Measurements from ENCODE around the gene ZCCHC7. TPM values are rescaled to one million over a fixed set of nuclear protein-coding genes. Genes with fewer than 3 reads are reported as not detected.

Gene ZCCHC7
- total RNA-seq, 1 experiment from 2014 or later = 17.1 TPM

- DNase-seq (ENCODE audit: low read depth) = no peak
Measured at GRCh38 chr9:37248651-37249163, 128.3 kb downstream of the ZCCHC7 start.

GRCh38 chr9:37251452-37251851 lies 131.1 kb downstream of the ZCCHC7 start:
- DNase-seq (ENCODE audit: low read depth) = no peak

- DNase-seq (ENCODE audit: low read depth) = no peak
Measured at GRCh38 chr9:37253377-37253937, 133.1 kb downstream of the ZCCHC7 start.

GRCh38 chr9:37255187-37255586 lies 134.8 kb downstream of the ZCCHC7 start:
- DNase-seq (ENCODE audit: low read depth) = no peak

- no peak for DNase-seq (ENCODE audit: low read depth)
Measured at GRCh38 chr9:37255944-37256862, 135.8 kb downstream of the ZCCHC7 start.

- no peak for DNase-seq (ENCODE audit: low read depth)
Measured at GRCh38 chr9:37259951-37260350, 139.6 kb downstream of the ZCCHC7 start.

- no peak for DNase-seq (ENCODE audit: low read depth)
Measured at GRCh38 chr9:37262410-37262809, 142.0 kb downstream of the ZCCHC7 start.

GRCh38 chr9:37264539-37264938 lies 144.2 kb downstream of the ZCCHC7 start:
- DNase-seq (ENCODE audit: low read depth) = no peak

- DNase-seq (ENCODE audit: low read depth) = no peak
Measured at GRCh38 chr9:37266630-37267029, 146.3 kb downstream of the ZCCHC7 start.

- no peak for DNase-seq (ENCODE audit: low read depth)
Measured at GRCh38 chr9:37269221-37269620, 148.8 kb downstream of the ZCCHC7 start.

- DNase-seq (ENCODE audit: low read depth) = no peak
Measured at GRCh38 chr9:37271679-37272078, 151.3 kb downstream of the ZCCHC7 start.

- no peak for DNase-seq (ENCODE audit: low read depth)
Measured at GRCh38 chr9:37273595-37273994, 153.2 kb downstream of the ZCCHC7 start.

GRCh38 chr9:37281541-37281940 lies 161.2 kb downstream of the ZCCHC7 start:
- DNase-seq (ENCODE audit: low read depth) = no peak

GRCh38 chr9:37283730-37284325 lies 163.5 kb downstream of the ZCCHC7 start:
- DNase-seq (ENCODE audit: low read depth) = peak; percentile 41

- no peak for DNase-seq (ENCODE audit: low read depth)
Measured at GRCh38 chr9:37284636-37285035, 164.3 kb downstream of the ZCCHC7 start.

- no peak for DNase-seq (ENCODE audit: low read depth)
Measured at GRCh38 chr9:37286530-37287175, 166.3 kb downstream of the ZCCHC7 start.

- no peak for DNase-seq (ENCODE audit: low read depth)
Measured at GRCh38 chr9:37287317-37287716, 166.9 kb downstream of the ZCCHC7 start.

- DNase-seq (ENCODE audit: low read depth) = no peak
Measured at GRCh38 chr9:37289631-37290030, 169.3 kb downstream of the ZCCHC7 start.

GRCh38 chr9:37290366-37290939 lies 170.1 kb downstream of the ZCCHC7 start:
- no peak for DNase-seq (ENCODE audit: low read depth)

- DNase-seq (ENCODE audit: low read depth) = peak; percentile 64
Measured at GRCh38 chr9:37290940-37291485, 170.6 kb downstream of the ZCCHC7 start.

All from HT1080 (cell line).